ENCODE data around the gene TBCD.

Gene TBCD

GRCh38 chr17:82865774-82866395, 114.0 kb downstream of the TBCD start:
- Histone ChIP-seq H3K9me2 (replicated peaks; ENCODE audit: insufficient read depth, low read length) (no peaks in the 10 kb centered on the region), H3K9ac (ENCODE audit: low read length) (no peak overlapping the region), H3K27ac (ENCODE audit: low read depth, low read length) (no peak overlapping the region), H3K9me3 (ENCODE audit: insufficient read depth, low read length) (no peaks in the 10 kb centered on the region), H3K36me3 (ENCODE audit: low read length) (no peaks in the 10 kb centered on the region), H3K27me3 (ENCODE audit: low read length) (no peaks in the 10 kb centered on the region), H2AFZ (ENCODE audit: low read depth, low read length, severe bottlenecking) (no peak overlapping the region), H3K4me3 (ENCODE audit: insufficient read depth, low read length, poor library complexity, severe bottlenecking) (no peak overlapping the region), H3F3A (ENCODE audit: insufficient read depth) (0 out of 2 replicates have a peak, but pooled peaks cover 9% of the 10 kb centered on the region), H3K4me2 (ENCODE audit: low read depth, low read length, poor library complexity, severe bottlenecking) (no peak overlapping the region), H3K79me2 (ENCODE audit: insufficient read depth, low read length) (no peaks in the 10 kb centered on the region), H4K20me1 (ENCODE audit: low read depth, low read length) (no peaks in the 10 kb centered on the region; the same call in 1 of the 2 replicates)
- TF ChIP-seq, protein P1, sequence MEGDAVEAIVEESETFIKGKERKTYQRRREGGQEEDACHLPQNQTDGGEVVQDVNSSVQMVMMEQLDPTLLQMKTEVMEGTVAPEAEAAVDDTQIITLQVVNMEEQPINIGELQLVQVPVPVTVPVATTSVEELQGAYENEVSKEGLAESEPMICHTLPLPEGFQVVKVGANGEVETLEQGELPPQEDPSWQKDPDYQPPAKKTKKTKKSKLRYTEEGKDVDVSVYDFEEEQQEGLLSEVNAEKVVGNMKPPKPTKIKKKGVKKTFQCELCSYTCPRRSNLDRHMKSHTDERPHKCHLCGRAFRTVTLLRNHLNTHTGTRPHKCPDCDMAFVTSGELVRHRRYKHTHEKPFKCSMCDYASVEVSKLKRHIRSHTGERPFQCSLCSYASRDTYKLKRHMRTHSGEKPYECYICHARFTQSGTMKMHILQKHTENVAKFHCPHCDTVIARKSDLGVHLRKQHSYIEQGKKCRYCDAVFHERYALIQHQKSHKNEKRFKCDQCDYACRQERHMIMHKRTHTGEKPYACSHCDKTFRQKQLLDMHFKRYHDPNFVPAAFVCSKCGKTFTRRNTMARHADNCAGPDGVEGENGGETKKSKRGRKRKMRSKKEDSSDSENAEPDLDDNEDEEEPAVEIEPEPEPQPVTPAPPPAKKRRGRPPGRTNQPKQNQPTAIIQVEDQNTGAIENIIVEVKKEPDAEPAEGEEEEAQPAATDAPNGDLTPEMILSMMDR (IDR thresholded peaks at IDR 0.05; ENCODE audit: insufficient read depth, low read length, poor library complexity, severe bottlenecking), result no peak

- H2AFZ ChIP-seq (ENCODE audit: low read depth, low read length, severe bottlenecking), result no peak overlapping the region
- no peak overlapping the region for H3K27ac ChIP-seq (ENCODE audit: low read depth, low read length)
- no peaks in the 10 kb centered on the region for H3K9me3 ChIP-seq (ENCODE audit: insufficient read depth, low read length)
- H3K79me2 ChIP-seq (ENCODE audit: insufficient read depth, low read length), result no peaks in the 10 kb centered on the region
- H3K36me3 ChIP-seq (ENCODE audit: low read length), result no peaks in the 10 kb centered on the region
- no peak overlapping the region for H3K4me2 ChIP-seq (ENCODE audit: low read depth, low read length, poor library complexity, severe bottlenecking)
- no peaks in the 10 kb centered on the region for H3K27me3 ChIP-seq (ENCODE audit: low read length)
- H3F3A ChIP-seq (ENCODE audit: insufficient read depth), result 0 out of 2 replicates have a peak, but pooled peaks cover 9% of the 10 kb centered on the region
- no peak for TF ChIP-seq EZH2phosphoT487 (conservative IDR thresholded peaks at IDR 0.05; ENCODE audit: low read length)
- TF ChIP-seq, protein P1 (IDR thresholded peaks at IDR 0.05; ENCODE audit: insufficient read depth, low read length, poor library complexity, severe bottlenecking), result no peak
- no peak overlapping the region for H3K4me3 ChIP-seq (ENCODE audit: insufficient read depth, low read length, poor library complexity, severe bottlenecking)
- H3K9ac ChIP-seq (ENCODE audit: low read length), result no peak overlapping the region
- H3K9me2 ChIP-seq (replicated peaks; ENCODE audit: insufficient read depth, low read length), result no peaks in the 10 kb centered on the region
- H4K20me1 ChIP-seq (ENCODE audit: low read depth, low read length), result no peaks in the 10 kb centered on the region; the same call in 1 of the 2 replicates
Observed at GRCh38 chr17:82866590-82867191, 114.8 kb downstream of the TBCD start.

DNA sequence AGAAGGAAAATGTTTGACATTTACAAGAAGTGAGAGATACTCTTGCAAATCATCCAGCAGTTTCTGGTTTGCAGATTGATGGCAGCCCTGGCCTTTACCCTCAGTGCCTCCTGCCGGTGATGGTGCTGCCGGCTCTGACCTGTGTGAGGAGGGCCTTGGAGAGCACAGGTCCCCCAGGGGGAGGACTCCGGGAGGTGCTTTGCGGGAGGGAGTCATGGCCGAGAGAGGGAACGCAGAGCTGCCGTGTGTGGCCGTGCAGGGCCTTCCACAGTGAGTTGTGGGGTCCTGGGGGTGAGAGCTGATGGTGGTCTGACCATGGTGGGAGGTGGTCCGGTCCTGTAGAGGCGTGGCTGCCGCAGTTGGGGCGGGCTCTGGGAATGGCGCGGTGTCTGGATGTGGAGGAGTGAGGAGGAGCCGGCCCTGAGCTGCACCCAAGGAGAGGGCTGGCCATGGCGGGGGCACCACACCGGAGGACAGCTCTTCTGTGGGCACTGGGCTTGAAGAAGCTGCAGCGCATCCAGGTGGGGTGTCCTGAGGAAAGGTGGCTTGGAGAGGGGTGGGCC, 116.0 kb downstream of the TBCD start:
- H4K20me1 ChIP-seq (ENCODE audit: low read depth, low read length), result no peaks in the 10 kb centered on the region; the same call in 1 of the 2 replicates
- H3F3A ChIP-seq (ENCODE audit: insufficient read depth), result 0 out of 2 replicates have a peak, but pooled peaks cover 9% of the 10 kb centered on the region
- H3K4me2 ChIP-seq (ENCODE audit: low read depth, low read length, poor library complexity, severe bottlenecking), result no peak overlapping the region
- no peak overlapping the region for H3K27ac ChIP-seq (ENCODE audit: low read depth, low read length)
- no peak overlapping the region for H2AFZ ChIP-seq (ENCODE audit: low read depth, low read length, severe bottlenecking)
- H3K9ac ChIP-seq (ENCODE audit: low read length), result no peak overlapping the region
- H3K9me3 ChIP-seq (ENCODE audit: insufficient read depth, low read length), result no peaks in the 10 kb centered on the region
- H3K27me3 ChIP-seq (ENCODE audit: low read length), result no peaks in the 10 kb centered on the region
- H3K79me2 ChIP-seq (ENCODE audit: insufficient read depth, low read length), result no peaks in the 10 kb centered on the region
- H3K4me3 ChIP-seq (ENCODE audit: insufficient read depth, low read length, poor library complexity, severe bottlenecking), result no peak overlapping the region
- H3K36me3 ChIP-seq (ENCODE audit: low read length), result no peaks in the 10 kb centered on the region
- H3K9me2 ChIP-seq (replicated peaks; ENCODE audit: insufficient read depth, low read length), result no peaks in the 10 kb centered on the region
- TF ChIP-seq EZH2phosphoT487 (conservative IDR thresholded peaks at IDR 0.05; ENCODE audit: low read length), result no peak
- TF ChIP-seq, protein P1 (IDR thresholded peaks at IDR 0.05; ENCODE audit: insufficient read depth, low read length, poor library complexity, severe bottlenecking), result no peak
